ENCODE measurements around the gene BUD31.

The BUD31 gene

DNA sequence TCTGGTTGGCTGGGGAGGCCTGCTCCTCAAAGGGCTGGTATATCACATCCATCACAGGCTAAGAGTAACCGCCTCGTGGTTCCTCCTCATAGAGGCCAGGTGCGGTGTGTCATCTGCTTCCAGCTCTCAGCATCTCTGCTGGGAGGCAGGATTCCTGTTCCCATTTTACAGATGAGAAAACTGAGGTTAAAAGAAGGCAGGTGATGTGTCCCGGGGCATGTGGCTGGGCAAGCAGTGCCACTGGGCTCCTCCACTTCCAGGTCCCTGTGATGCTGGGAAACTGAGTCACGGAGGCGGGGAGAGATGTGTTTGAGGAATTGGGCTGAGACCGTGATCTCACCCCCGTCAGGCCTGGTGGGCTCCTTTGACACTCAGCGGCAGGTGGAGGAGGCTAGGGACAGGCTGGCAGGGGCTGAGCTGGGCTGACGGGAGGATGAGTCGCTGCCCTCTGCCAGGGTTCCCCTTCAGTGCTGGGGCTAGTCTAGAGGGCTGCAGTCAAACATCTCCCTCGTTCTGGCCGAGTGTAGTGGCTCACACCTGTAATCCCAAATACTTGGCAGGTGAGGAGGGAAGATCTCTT, 24.9 kb upstream of the BUD31 start:
- Histone ChIP-seq H3K27ac (ENCODE audit: low read depth, low read length) (no peak overlapping the region), H4K91ac (ENCODE audit: low read depth, low read length) (no peak overlapping the region), H3K9me3 (ENCODE audit: insufficient read depth, low read depth, low read length) (peaks cover 5% of the 10 kb centered on the region), H3K18ac (ENCODE audit: low read length) (no peak overlapping the region), H3K23ac (ENCODE audit: low read length) (no peak overlapping the region), H3K14ac (ENCODE audit: low read length) (no peak overlapping the region), H3K79me2 (ENCODE audit: control insufficient read depth, insufficient read depth, low read length, poor library complexity) (peaks cover 3% of the 10 kb centered on the region), H2AFZ (ENCODE audit: insufficient read depth, low read length, poor library complexity) (no peak overlapping the region), H3K4ac (ENCODE audit: low read depth, low read length) (no peak overlapping the region), H3K79me1 (ENCODE audit: low read length) (peaks cover 9% of the 10 kb centered on the region), H2BK5ac (ENCODE audit: low read depth, low read length, poor library complexity) (no peak overlapping the region), H2BK120ac (ENCODE audit: insufficient read depth, low read length, poor library complexity) (no peak overlapping the region), H3K27me3 (ENCODE audit: insufficient read depth, low read length) (no peaks in the 10 kb centered on the region), H3K4me2 (ENCODE audit: low read length) (no peak overlapping the region), H3K9ac (ENCODE audit: low read length) (no peak overlapping the region), H4K8ac (ENCODE audit: low read depth, low read length) (no peak overlapping the region), H2BK12ac (ENCODE audit: low read length) (no peak overlapping the region), H3K4me3 (ENCODE audit: low read depth, low read length) (no peak overlapping the region), H4K12ac (ENCODE audit: low read depth, low read length) (no peak overlapping the region), H3K36me3 (ENCODE audit: control insufficient read depth in 1 of 2, insufficient read depth in 2 of 2, low read length in 2 of 2) (peaks cover 49 to 51% of the 10 kb centered on the region in 2 experiments), H2AK5ac (ENCODE audit: low read length) (no peak overlapping the region), H3K4me1 (ENCODE audit: control insufficient read depth in 1 of 2, insufficient read depth in 2 of 2, low read length in 2 of 2) (peaks cover 9 to 11% of the 10 kb centered on the region in 2 experiments)
- no peak for DNase-seq
- no CpG with 5 or more reads among the region's 13 CpGs for WGBS (ENCODE audit: extremely low coverage, insufficient coverage, insufficient read length)

DNA sequence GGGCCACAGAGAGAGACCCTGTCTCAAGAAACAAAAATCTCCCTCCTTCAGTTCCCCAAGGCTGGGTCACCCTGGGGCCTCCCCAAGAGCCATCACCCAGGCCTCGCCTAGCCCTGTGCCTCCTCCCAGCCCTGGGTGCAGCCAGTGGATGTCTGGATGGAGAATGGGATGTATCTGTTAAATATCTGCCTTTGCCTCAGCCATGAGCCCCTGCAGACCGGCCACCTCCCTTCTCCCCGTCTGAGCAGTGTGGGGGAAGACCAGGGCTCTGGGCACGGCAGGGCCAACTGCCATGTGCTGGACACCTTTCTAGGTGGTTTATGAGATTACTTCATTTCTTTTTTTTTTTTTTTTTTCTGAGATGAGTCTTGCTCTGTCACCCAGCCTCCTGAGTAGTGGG, 24.2 kb upstream of the BUD31 start:
- no peak overlapping the region for H4K12ac ChIP-seq (ENCODE audit: low read depth, low read length)
- H3K27me3 ChIP-seq (ENCODE audit: insufficient read depth, low read length) = no peaks in the 10 kb centered on the region
- peaks cover 7% of the 10 kb centered on the region for H3K79me1 ChIP-seq (ENCODE audit: low read length)
- no peak overlapping the region for H3K9ac ChIP-seq (ENCODE audit: low read length)
- H3K9me3 ChIP-seq (ENCODE audit: insufficient read depth, low read depth, low read length) = peaks cover 5% of the 10 kb centered on the region
- no peak overlapping the region for H3K4me3 ChIP-seq (ENCODE audit: low read depth, low read length)
- H3K18ac ChIP-seq (ENCODE audit: low read length) = no peak overlapping the region
- peaks cover 54 to 57% of the 10 kb centered on the region in 2 experiments for H3K36me3 ChIP-seq (ENCODE audit: control insufficient read depth in 1 of 2, insufficient read depth in 2 of 2, low read length in 2 of 2)
- H3K14ac ChIP-seq (ENCODE audit: low read length) = no peak overlapping the region
- H4K8ac ChIP-seq (ENCODE audit: low read depth, low read length) = no peak overlapping the region
- no peak overlapping the region for H2AK5ac ChIP-seq (ENCODE audit: low read length)
- no peak overlapping the region for H3K4me2 ChIP-seq (ENCODE audit: low read length)
- H4K91ac ChIP-seq (ENCODE audit: low read depth, low read length) = no peak overlapping the region
- WGBS (ENCODE audit: extremely low coverage, insufficient coverage, insufficient read length) = no CpG with 5 or more reads among the region's 4 CpGs
- no peak overlapping the region for H3K27ac ChIP-seq (ENCODE audit: low read depth, low read length)
- peaks cover 3% of the 10 kb centered on the region for H3K79me2 ChIP-seq (ENCODE audit: control insufficient read depth, insufficient read depth, low read length, poor library complexity)
- peaks cover 8 to 9% of the 10 kb centered on the region in 2 experiments for H3K4me1 ChIP-seq (ENCODE audit: control insufficient read depth in 1 of 2, insufficient read depth in 2 of 2, low read length in 2 of 2)
- H3K23ac ChIP-seq (ENCODE audit: low read length) = no peak overlapping the region
- no peak overlapping the region for H2AFZ ChIP-seq (ENCODE audit: insufficient read depth, low read length, poor library complexity)
- H2BK5ac ChIP-seq (ENCODE audit: low read depth, low read length, poor library complexity) = no peak overlapping the region
- DNase-seq = no peak
- no peak overlapping the region for H3K4ac ChIP-seq (ENCODE audit: low read depth, low read length)
- no peak overlapping the region for H2BK12ac ChIP-seq (ENCODE audit: low read length)
- H2BK120ac ChIP-seq (ENCODE audit: insufficient read depth, low read length, poor library complexity) = no peak overlapping the region

- no peak overlapping the region for H3K18ac ChIP-seq (ENCODE audit: low read length)
- no peak overlapping the region for H4K8ac ChIP-seq (ENCODE audit: low read depth, low read length)
- H3K14ac ChIP-seq (ENCODE audit: low read length) = no peak overlapping the region
- no peak overlapping the region for H2BK120ac ChIP-seq (ENCODE audit: insufficient read depth, low read length, poor library complexity)
- no peak overlapping the region for H4K12ac ChIP-seq (ENCODE audit: low read depth, low read length)
- no peak overlapping the region for H3K4me2 ChIP-seq (ENCODE audit: low read length)
- peaks cover 62 to 63% of the 10 kb centered on the region in 2 experiments for H3K36me3 ChIP-seq (ENCODE audit: control insufficient read depth in 1 of 2, insufficient read depth in 2 of 2, low read length in 2 of 2)
- no peak overlapping the region for H3K4me3 ChIP-seq (ENCODE audit: low read depth, low read length)
- H3K27me3 ChIP-seq (ENCODE audit: insufficient read depth, low read length) = no peaks in the 10 kb centered on the region
- H4K91ac ChIP-seq (ENCODE audit: low read depth, low read length) = no peak overlapping the region
- H2AK5ac ChIP-seq (ENCODE audit: low read length) = no peak overlapping the region
- H3K79me1 ChIP-seq (ENCODE audit: low read length) = no peaks in the 10 kb centered on the region
- WGBS (ENCODE audit: extremely low coverage, insufficient coverage, insufficient read length) = no CpG with 5 or more reads among the region's 8 CpGs
- no peak overlapping the region for H3K23ac ChIP-seq (ENCODE audit: low read length)
- no peaks in the 10 kb centered on the region for H3K79me2 ChIP-seq (ENCODE audit: control insufficient read depth, insufficient read depth, low read length, poor library complexity)
- peaks cover 5% of the 10 kb centered on the region for H3K9me3 ChIP-seq (ENCODE audit: insufficient read depth, low read depth, low read length)
- no peak for DNase-seq
- H2BK5ac ChIP-seq (ENCODE audit: low read depth, low read length, poor library complexity) = no peak overlapping the region
- H3K9ac ChIP-seq (ENCODE audit: low read length) = no peak overlapping the region
- H2BK12ac ChIP-seq (ENCODE audit: low read length) = no peak overlapping the region
- H3K4me1 ChIP-seq (ENCODE audit: control insufficient read depth in 1 of 2, insufficient read depth in 2 of 2, low read length in 2 of 2) = peaks cover 0 to 3% of the 10 kb centered on the region in 2 experiments
- H2AFZ ChIP-seq (ENCODE audit: insufficient read depth, low read length, poor library complexity) = no peak overlapping the region
- H3K4ac ChIP-seq (ENCODE audit: low read depth, low read length) = no peak overlapping the region
- no peak overlapping the region for H3K27ac ChIP-seq (ENCODE audit: low read depth, low read length)
Observed at GRCh38 chr7:99385564-99385963, 23.2 kb upstream of the BUD31 start.

DNA sequence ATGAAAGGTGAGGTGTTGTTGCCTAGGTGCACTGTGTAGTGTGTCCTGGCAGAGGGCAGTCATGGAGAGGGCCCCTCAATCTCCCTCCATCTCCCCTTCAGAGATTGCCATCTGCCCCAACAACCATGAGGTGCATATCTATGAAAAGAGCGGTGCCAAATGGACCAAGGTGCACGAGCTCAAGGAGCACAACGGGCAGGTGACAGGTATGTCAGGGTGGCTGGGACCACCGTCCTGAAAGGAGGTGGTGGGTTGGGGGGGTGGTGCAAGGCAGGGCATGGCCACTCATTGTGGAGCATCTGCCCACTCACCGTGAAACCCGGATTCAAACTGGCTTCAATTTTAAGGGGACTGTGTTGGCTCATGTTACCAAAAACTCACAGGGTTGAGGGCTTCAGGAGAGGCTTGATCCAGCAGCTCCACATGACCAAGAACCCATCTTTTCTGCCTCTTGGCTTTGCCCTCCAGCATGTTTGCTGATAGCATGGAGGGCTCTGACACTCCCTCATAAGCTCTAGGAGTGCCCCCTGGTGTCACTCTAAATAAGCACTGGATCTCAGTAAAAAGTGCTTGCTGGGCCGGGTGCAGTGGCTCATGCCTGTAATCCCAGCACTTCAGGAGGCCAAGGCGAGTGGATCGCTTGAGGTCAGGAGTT, 22.1 kb upstream of the BUD31 start:
- peaks cover 61 to 62% of the 10 kb centered on the region in 2 experiments for H3K36me3 ChIP-seq (ENCODE audit: control insufficient read depth in 1 of 2, insufficient read depth in 2 of 2, low read length in 2 of 2)
- H3K79me2 ChIP-seq (ENCODE audit: control insufficient read depth, insufficient read depth, low read length, poor library complexity) = no peaks in the 10 kb centered on the region
- no peak overlapping the region for H4K12ac ChIP-seq (ENCODE audit: low read depth, low read length)
- H3K14ac ChIP-seq (ENCODE audit: low read length) = no peak overlapping the region
- H2BK5ac ChIP-seq (ENCODE audit: low read depth, low read length, poor library complexity) = no peak overlapping the region
- H3K27me3 ChIP-seq (ENCODE audit: insufficient read depth, low read length) = no peaks in the 10 kb centered on the region
- no peak overlapping the region for H2AK5ac ChIP-seq (ENCODE audit: low read length)
- H3K79me1 ChIP-seq (ENCODE audit: low read length) = no peaks in the 10 kb centered on the region
- H2BK120ac ChIP-seq (ENCODE audit: insufficient read depth, low read length, poor library complexity) = no peak overlapping the region
- no peaks in the 10 kb centered on the region for H3K4me1 ChIP-seq (ENCODE audit: control insufficient read depth in 1 of 2, insufficient read depth in 2 of 2, low read length in 2 of 2)
- no peak overlapping the region for H2AFZ ChIP-seq (ENCODE audit: insufficient read depth, low read length, poor library complexity)
- no peak overlapping the region for H3K9ac ChIP-seq (ENCODE audit: low read length)
- no peak overlapping the region for H3K18ac ChIP-seq (ENCODE audit: low read length)
- peak in 1 of 2 donors; percentile 58 for DNase-seq
- H3K4me2 ChIP-seq (ENCODE audit: low read length) = no peak overlapping the region
- no peak overlapping the region for H3K27ac ChIP-seq (ENCODE audit: low read depth, low read length)
- no peak overlapping the region for H3K23ac ChIP-seq (ENCODE audit: low read length)
- H2BK12ac ChIP-seq (ENCODE audit: low read length) = no peak overlapping the region
- WGBS (ENCODE audit: extremely low coverage, insufficient coverage, insufficient read length) = no CpG with 5 or more reads among the region's 9 CpGs
- no peak overlapping the region for H4K8ac ChIP-seq (ENCODE audit: low read depth, low read length)
- H3K4me3 ChIP-seq (ENCODE audit: low read depth, low read length) = no peak overlapping the region
- H3K4ac ChIP-seq (ENCODE audit: low read depth, low read length) = no peak overlapping the region
- H3K9me3 ChIP-seq (ENCODE audit: insufficient read depth, low read depth, low read length) = peaks cover 2% of the 10 kb centered on the region
- no peak overlapping the region for H4K91ac ChIP-seq (ENCODE audit: low read depth, low read length)
